Amygdala (tissue), 56 donors: Measurements from ENCODE around the gene RALGAPB.

Source experiments
- DNase-seq, 56 donors: peaks; one replicate each; lab custom pipeline; 2025; lab: John Stamatoyannopoulos, UW

RALGAPB gene

DNA sequence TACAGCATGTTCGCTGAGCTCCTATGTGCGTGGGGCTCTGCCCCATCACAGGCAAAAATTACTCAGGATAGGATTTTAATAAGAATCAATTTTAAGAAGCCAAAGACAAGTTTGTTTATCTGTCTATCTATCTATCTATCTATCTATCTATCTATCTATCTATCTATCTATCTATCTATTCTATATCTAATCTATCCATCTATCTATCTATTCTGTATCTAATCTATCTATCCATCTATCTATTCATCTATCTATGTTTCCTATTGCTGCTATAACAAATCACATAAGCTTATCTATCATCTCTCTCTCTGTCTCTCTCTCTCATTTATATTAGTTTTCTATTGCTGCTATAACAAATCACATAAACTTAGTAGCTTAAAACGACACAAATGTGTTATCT lies 130.6 kb downstream of the RALGAPB start:
- DNase-seq: no peak

DNA sequence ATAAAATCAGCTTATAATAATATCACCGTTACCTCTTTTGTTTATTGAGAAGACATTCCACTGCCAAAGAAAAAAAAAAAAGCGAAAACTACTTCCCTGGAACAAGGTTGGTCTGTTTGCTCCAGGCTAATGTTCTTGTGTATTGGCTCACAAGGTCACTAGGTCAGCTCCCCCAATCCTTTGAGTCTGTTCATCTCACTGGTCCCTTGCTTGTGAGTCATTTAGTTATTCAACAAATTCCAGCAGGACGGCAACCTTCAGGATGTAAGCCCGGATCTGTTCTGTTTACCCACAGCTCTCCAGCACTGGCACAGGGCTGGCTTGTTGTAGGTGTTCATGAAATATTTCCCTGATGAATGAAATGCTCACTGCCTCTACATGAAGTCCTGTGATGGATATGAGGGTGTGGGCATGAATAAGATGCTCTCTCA lies 132.2 kb downstream of the RALGAPB start:
- peak in 1 of 56 donors; percentile 7 for DNase-seq

DNA sequence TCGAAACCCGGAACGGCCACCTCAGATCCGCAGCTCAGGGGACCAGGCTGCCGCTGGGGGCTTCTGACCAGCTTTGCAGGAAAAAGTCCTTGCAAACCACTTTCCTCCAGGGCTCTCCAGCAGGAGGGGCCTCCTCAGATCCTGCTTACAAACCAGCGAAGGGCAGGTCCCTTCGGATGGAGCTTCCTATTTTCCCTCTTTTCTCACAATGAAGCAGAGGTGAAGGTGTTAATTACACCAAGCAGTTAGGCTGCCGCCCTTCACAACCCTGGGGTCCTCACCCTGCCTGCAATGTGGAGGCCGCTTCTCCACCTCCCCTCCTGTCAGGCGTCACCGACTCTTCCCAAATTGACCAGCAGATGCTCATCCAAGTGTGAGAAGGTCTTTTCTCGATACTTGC lies 134.7 kb downstream of the RALGAPB start:
- DNase-seq: no peak

DNA sequence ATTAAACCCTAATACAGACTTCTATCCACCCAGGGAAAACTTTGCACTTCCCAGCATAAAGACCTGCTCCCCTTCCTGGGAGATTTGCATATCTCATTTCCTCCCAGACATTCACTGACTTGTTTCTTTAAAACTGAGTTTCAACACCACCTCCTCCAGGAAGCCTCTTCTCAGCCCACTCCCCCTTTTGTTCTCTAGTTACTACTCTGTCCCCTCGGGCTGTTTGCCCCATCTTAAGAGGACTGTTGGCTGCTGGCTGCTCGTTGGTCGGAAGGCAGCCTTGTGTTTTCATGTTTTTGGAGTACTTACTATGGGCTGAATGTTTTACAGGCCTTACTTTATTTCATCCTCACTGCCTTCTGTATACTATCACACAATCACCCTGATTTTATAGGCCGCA lies 135.5 kb downstream of the RALGAPB start:
- DNase-seq: no peak

DNA sequence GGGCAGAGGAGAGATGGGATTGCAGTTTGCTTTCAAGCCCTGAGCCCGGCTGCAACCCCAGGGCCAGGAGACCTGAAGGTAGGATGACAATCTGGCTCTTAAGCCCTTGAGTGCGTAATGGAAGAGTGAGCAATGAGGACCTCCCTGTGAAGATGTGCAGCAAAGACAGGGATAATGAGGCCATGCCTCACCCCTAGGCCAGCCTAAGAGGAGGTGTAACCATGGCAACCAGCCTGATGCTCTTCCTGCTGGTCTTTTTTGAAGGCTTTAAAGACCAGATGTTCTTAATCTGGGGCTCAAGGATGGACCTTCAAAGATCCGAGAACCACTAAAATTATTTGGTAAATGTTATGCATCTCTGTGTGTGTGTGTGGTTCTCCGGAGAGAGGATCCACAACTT lies 137.2 kb downstream of the RALGAPB start:
- DNase-seq: no peak

DNA sequence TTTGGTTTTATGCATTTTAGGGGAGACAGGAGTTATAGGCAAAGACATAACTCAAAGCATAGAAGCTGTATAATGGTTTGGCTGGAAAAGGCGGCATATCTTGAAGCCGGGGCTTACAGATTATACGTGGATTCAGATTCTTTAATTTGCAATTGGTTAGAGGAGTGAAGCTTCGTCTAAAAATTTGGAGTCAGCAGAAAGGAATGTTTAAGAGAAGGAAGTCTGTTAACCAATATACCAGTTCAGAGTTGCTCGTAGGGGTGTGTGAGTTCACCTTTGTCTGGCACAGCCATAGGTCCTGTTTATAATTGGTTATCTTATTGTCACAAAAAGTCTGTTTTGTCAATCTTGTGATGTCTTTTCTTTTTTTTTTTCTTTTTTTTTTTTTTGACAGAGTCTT lies 137.9 kb downstream of the RALGAPB start:
- DNase-seq: no peak

DNA sequence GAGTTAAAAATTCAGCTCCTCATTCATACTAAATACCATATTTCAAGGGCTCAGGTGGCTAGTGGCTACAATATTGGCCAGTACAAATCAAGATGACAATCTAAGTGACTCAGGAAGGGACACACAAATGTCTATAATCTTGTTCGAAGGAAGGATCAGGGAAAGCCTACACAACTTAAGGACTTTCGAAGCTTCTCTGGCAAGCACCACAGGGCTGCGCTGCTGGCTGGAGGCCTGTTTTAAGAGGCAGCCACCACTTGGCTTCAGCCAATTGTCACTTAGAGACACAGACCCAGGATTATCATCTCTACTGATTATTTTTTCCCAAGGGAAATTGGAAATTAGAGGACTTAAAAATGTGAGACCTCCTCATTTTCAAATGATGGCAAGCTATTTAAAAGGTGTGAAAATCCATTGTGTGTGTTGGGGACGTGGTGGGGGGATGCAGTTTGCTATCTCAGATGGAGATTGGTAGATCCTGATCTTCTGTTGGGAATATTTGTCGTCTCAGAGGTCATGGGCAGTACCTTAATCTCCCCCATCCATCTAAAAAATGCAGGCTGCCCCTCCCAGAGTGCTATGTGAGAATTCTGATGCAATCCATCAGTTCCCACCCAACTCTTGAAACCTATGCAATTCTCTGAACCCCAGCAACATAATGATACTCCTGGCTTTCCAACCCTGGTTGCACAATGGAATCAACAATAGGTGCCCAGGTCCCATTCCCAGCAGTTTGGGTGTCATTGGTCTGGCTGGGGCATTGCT lies 140.3 kb downstream of the RALGAPB start:
- no peak for DNase-seq

DNA sequence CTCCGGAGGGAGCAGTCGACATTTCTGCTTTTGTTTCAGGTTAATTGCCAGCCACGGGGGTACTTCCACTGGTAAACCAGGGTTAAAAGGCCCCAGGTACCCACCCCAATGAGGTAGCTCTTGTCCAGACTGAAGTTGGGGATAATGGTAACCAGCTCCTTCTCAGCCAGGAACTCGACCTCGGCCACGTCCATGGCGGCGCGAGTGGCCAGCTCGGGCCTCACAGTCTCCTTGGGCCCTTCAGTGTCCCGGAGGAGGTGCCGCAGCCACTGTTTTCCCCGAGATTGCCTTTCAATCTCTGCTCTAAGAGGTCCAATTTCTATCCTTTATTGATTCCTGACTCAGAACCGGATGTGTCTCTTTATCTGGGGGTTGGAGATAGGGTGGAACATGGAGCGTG lies 142.6 kb downstream of the RALGAPB start:
- DNase-seq: no peak

DNA sequence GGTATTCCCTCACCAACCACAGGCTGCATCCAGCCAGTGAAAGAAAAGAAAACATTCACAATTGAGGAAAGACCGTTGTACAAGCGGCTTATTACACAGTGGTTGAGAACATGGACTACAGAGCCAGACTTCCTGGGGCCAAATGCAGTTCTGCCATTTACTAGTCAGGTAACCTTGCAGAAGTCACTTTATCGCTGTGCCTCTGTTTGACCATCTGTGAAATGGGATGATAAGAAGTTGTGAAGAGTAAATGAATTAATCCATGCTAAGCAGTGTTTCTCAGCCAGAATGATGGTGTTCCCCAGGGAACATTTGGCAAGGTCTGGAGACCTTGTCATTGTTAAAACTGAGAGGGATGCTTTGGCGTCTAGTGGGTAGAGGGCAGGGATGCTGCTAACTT lies 143.8 kb downstream of the RALGAPB start:
- DNase-seq: no peak

DNA sequence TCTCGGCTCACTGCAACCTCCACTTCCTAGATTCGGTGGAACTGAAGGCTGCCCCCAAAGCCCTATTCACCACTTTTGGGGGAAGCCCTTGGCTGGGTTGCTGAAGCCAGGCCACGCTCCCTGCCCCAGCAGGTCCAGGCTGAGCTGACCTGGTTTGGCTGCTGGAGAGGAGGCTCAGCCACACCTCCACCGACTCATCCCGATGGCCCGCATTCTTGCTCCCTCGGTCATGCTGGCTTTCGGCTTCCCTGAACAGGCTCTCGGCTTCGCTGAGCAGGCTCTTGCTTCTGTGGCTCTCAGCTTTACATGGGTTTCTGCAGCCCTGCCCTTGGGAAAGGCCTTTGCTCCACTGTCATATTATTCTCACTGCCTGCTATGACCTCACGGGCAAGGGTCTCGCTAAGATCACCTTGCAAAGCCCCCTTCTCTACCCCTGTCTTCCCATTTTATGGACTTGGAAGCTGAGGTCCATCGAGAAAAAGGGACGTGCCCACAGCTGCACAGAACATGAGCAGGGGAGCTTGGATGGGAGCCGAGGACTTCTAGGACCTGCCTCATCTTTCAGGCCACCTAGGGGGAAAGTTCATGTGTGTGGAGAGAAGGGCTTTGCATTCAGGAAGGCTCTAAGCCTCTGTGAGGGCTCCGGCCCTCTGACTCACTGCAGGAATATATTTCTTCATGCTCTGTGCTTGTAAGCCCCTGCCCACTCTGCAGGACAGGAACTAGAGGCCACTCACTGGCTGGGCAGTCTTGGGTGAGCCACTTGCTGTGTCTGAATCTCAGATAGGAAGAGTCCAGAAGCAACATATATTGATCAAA lies 144.6 kb downstream of the RALGAPB start:
- DNase-seq: no peak

DNA sequence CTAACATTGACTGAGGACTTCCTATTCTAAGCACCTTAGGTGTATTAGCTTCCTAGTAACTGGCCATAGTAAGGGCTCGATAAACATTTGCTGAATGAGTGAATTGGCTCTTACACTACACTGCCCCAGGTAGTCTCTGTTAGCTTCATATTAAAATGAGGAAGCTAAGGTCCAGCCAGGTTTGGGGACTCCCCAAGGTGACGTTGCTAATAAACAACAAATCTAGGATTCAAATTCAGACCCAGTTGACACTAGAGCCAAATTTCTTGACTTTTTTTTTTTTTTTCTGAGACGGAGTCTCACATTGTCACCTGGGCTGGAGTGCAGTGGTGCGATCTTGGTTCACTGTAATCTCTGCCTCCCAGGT lies 145.2 kb downstream of the RALGAPB start:
- DNase-seq: no peak

DNA sequence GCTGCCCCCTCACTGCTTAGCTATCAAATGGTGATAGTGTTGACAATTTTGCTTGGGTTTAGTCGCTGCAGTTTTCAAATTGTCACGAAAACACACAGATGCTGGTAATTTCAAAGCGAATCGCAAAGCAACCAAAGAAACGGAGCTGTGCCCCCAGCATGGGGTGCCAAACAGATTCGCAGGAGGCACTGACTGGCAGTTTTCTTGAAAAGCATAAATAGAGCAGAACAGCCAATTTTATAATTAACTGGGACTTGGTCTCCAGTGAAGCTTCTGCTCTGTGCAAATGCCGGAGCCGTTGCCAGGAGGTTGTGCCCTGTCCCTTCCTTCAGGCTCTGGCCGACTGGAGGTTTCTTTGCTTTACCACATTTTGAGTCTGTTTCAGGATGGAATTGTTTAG lies 147.8 kb downstream of the RALGAPB start:
- DNase-seq: peak in 4 of 56 donors; percentile 6 to 28 (median 9)

DNA sequence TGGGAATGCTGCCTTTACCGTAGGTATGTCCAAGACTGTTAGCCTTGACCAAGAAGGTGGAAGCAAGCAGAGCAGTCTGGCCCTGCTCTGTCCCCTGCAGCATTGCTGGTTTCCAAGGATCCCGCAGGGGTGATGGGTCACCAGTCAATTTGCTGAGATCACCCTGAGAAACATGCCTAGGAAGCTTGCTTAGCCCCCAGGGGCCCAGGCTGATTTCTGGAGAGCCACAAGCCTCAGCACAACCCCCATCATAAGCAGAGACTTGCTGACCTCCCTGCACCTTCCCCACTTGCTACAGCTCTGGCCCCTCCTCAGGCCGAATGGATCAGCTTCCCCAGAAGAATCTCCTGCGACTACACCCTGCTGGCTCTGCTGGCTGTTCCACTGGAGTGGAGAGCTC lies 150.4 kb downstream of the RALGAPB start:
- no peak for DNase-seq

DNA sequence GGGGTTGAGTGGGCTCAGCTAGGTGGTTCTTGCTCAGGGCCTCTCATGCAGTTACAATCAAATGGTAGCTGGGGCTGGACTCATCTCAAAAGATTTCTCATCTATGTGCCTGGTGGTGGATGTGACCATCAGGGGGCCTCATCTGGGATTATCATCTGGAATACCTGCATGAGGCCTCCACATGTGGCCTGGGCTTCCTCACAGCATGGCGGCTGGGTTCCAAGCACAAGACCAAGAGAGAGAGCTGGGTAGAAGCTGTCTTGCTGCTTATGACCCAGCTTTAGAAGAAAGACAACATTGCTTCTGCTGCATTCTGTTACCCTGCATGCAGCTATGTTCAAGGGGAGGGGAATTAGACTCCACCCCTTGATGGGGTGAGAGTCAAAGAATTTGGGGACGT lies 151.4 kb downstream of the RALGAPB start:
- DNase-seq: no peak

DNA sequence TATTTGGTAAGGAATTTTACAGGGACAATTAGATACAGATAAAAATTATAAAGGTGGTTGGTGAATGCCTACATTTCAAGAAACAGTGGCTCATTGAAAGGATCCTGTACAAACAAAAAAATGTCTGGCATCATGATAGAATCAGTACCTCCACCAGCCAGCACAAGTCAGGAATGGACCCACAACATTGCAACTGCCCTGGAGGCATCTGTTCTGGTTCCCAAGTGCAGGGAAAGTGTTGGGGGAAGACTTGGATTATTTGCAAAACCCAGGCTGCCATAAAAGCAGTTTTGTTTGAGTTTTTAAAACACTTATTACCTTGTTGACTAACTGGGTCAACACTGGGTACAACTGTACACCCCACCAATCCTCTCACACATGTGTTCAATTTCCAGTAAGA lies 153.3 kb downstream of the RALGAPB start:
- no peak for DNase-seq

DNA sequence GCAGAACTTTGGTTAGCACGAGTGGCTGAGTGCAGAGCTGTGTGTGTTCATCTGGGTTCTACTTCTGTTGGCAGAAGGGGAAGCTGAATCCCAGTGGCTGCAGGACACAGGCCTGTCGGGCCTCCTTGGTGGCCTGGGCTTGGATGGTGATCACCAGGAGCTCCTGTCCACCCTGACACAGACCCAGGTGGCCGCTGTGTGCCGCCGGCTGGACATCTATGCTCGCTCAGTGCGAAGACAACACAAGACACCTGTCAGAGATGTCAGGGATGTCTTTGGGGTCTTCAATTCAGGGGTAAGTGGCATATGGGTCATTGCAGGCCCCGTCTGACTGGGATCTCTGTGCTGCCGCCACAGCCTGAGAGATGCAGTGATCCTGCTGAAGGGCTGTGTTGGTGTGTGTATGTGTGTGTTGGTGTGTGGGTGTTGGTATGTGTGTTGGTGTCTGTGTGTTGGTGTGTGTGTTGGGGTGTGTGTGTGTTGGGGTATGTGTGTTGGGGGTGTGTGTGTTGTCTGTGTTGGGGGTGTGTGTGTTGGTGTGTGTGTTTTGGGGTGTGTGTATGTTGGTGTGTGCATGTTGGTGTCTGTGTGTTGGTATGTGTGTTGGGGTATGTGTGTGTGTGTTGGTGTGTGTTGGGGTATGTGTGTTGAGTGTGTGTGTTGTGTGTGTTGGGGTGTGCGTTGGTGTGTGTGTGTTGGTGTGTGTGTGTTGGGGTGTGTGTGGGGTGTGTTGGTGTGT lies 154.4 kb downstream of the RALGAPB start:
- DNase-seq: no peak
